Fibroblast of skin of scalp (primary cell): Measurements from ENCODE around the gene TWNK.
"Not testable (repeated sequence)": the region's sequence is repeated elsewhere in the genome, so short reads cannot be mapped to it uniquely, and the experiment has no call there.

Source experiments
- DNase-seq: peaks from one replicate; pipeline ENCODE4 v3.0.0-alpha.2; 2013

TWNK gene

GRCh38 chr10:101031796-101032636 is 44.7 kb downstream of the TWNK start:
- DNase-seq, result peak; percentile 70

GRCh38 chr10:101032637-101033224 is 45.4 kb downstream of the TWNK start:
- DNase-seq, result peak; percentile 89

- DNase-seq, result no peak
These were observed 45.9 kb downstream of the TWNK start for GRCh38 chr10:101033276-101033675.

- not testable (repeated sequence) for DNase-seq
These were observed 47.1 kb downstream of the TWNK start for GRCh38 chr10:101034404-101034803.

- DNase-seq, result no peak
These were observed 48.0 kb downstream of the TWNK start for GRCh38 chr10:101035314-101035713.

- DNase-seq, result no peak
These were observed 48.8 kb downstream of the TWNK start for GRCh38 chr10:101035916-101036702.

GRCh38 chr10:101036726-101037125 is 49.4 kb downstream of the TWNK start:
- no peak for DNase-seq

GRCh38 chr10:101038484-101038883 is 51.1 kb downstream of the TWNK start:
- no peak for DNase-seq

GRCh38 chr10:101040061-101040460 is 52.7 kb downstream of the TWNK start:
- no peak for DNase-seq

GRCh38 chr10:101040851-101041250 is 53.5 kb downstream of the TWNK start:
- DNase-seq, result no peak

- peak; percentile 86 for DNase-seq
These were observed 54.0 kb downstream of the TWNK start for GRCh38 chr10:101041252-101041761.

- DNase-seq, result no peak
These were observed 54.8 kb downstream of the TWNK start for GRCh38 chr10:101042118-101042517.

GRCh38 chr10:101042667-101043362 is 55.5 kb downstream of the TWNK start:
- peak; percentile 94 for DNase-seq

- DNase-seq, result no peak
These were observed 56.0 kb downstream of the TWNK start for GRCh38 chr10:101043363-101043707.
